DND-41 (cell line): Measurements from ENCODE around the gene IGFBP7.

Experiments
- CTCF ChIP-seq: IDR thresholded peaks from 2 replicates; pipeline ENCODE4 v1.5.1; 2012; ENCODE audit warnings: borderline replicate concordance, low read length, moderate library complexity, mild to moderate bottlenecking; ENCODE audit not compliant: poor library complexity, severe bottlenecking; ENCODE audit errors: extremely low read depth
- EZH2 ChIP-seq: IDR thresholded peaks from 3 replicates; pipeline ENCODE4 v1.6.1; 2012; ENCODE audit warnings: borderline replicate concordance, low read depth, mild to moderate bottlenecking, moderate library complexity, low read length, inconsistent platforms; ENCODE audit not compliant: severe bottlenecking

GRCh38 chr4:57137261-57137660, 27.1 kb upstream of the IGFBP7 start:
- no peak for TF ChIP-seq CTCF
- no peak for TF ChIP-seq EZH2
